ENCODE measurements around the gene RABGAP1L. TPM values are rescaled to one million over a fixed set of nuclear protein-coding genes. Genes with fewer than 3 reads are reported as not detected.

The RABGAP1L gene
- total RNA-seq, 1 experiment from 2014 or later: 20.8 TPM

Small RNAs within 50 kb of the gene (small RNA-seq; reads per million reads assigned to genes)
- 0 reads per million in 2 experiments for gene BANF1P4
- gene RF00019: 0 reads per million in 2 experiments
- gene RNU6-307P: 0 reads per million in 2 experiments

Other genes starting within 250 kb of the RABGAP1L start
- 0.17 TPM in 1 of 2 replicates, not detected in the other for gene SERPINC1, start 242.2 kb upstream of the RABGAP1L start, total RNA-seq (2014; rRNA removed; shearing (Covaris generic))
- gene RC3H1, start 137.2 kb upstream of the RABGAP1L start, total RNA-seq (2014; rRNA removed; shearing (Covaris generic)): 15.4 and 20.8 TPM in 2 replicates